Measurements from ENCODE around the gene SLC40A1. TPM values are rescaled to one million over a fixed set of nuclear protein-coding genes. Genes with fewer than 3 reads are reported as not detected.

The SLC40A1 gene
- total RNA-seq, 1 experiment from 2014 or later = not detected

GRCh38 chr2:189552334-189552990 is 28.1 kb downstream of the SLC40A1 start:
- Histone ChIP-seq H3K56ac (ENCODE audit: insufficient read length, low read depth, low read length) (no peak overlapping the region), H2BK120ac (ENCODE audit: low read depth, low read length, poor library complexity, severe bottlenecking) (no peak overlapping the region), H2AK5ac (ENCODE audit: insufficient read length, low read length) (no peak overlapping the region), H2BK20ac (ENCODE audit: low read depth, low read length, poor library complexity, severe bottlenecking) (no peak overlapping the region), H2BK15ac (ENCODE audit: low read depth, low read length) (no peak overlapping the region), H2BK5ac (ENCODE audit: insufficient read length, low read length) (no peak overlapping the region), H3K18ac (ENCODE audit: insufficient read length, low read depth, low read length) (no peak overlapping the region), H4K20me1 (ENCODE audit: control insufficient read depth, insufficient read depth, insufficient read length) (no peaks in the 10 kb centered on the region), H3K4ac (ENCODE audit: low read depth, low read length) (no peak overlapping the region), H3K23ac (ENCODE audit: insufficient read length, low read depth, low read length) (no peak overlapping the region), H4K5ac (ENCODE audit: insufficient read length, low read depth, low read length) (no peak overlapping the region), H4K8ac (replicated peaks; ENCODE audit: insufficient read length, low read depth, low read length) (no peak overlapping the region), H3K4me1 (ENCODE audit: insufficient read depth, low read length) (no peaks in the 10 kb centered on the region), H3K23me2 (ENCODE audit: insufficient read length, low read depth, low read length, poor library complexity, severe bottlenecking) (no peaks in the 10 kb centered on the region), H3K4me2 (ENCODE audit: insufficient read depth, insufficient read length, low read length) (no peak overlapping the region), H3K27me3 (ENCODE audit: insufficient read depth, low read length) (no peaks in the 10 kb centered on the region), H2BK12ac (ENCODE audit: insufficient read length, low read depth, low read length) (no peak overlapping the region), H3T11ph (ENCODE audit: low read length) (no peak overlapping the region), H4K91ac (ENCODE audit: insufficient read length, low read depth, low read length) (no peak overlapping the region), H3K79me1 (ENCODE audit: insufficient read depth, low read depth, low read length, poor library complexity, severe bottlenecking) (no peaks in the 10 kb centered on the region), H3K14ac (ENCODE audit: insufficient read depth, low read length) (no peak overlapping the region), H3K27ac (ENCODE audit: insufficient read length, low read depth, low read length) (no peak overlapping the region), H2AFZ (ENCODE audit: low read length) (no peak overlapping the region), H3K9ac (ENCODE audit: extremely low read depth, insufficient read length, low read length) (no peak overlapping the region), H3K9me3 (ENCODE audit: control insufficient read depth, low read depth, low read length) (no peaks in the 10 kb centered on the region), H3K79me2 (ENCODE audit: insufficient read depth, low read length) (no peaks in the 10 kb centered on the region)
- no CpG with 5 or more reads among the region's 6 CpGs for WGBS (ENCODE audit: extremely low coverage, insufficient read length, low lambda C conversion rate)
- Mint-ChIP-seq H3K4me1 (peaks cover 6 to 11% of the 10 kb centered on the region in 2 experiments), H3K27ac (no peak overlapping the region), H3K36me3 (ENCODE audit: insufficient read depth in 1 of 3, low read depth in 3 of 3) (no peaks in the 10 kb centered on the region), H3K4me3 (no peak overlapping the region), H3K9me3 (no peaks in the 10 kb centered on the region), H3K27me3 (ENCODE audit: low read depth) (no peaks in the 10 kb centered on the region; the same call in 1 of the 2 replicates)
- TF ChIP-seq, protein P1, sequence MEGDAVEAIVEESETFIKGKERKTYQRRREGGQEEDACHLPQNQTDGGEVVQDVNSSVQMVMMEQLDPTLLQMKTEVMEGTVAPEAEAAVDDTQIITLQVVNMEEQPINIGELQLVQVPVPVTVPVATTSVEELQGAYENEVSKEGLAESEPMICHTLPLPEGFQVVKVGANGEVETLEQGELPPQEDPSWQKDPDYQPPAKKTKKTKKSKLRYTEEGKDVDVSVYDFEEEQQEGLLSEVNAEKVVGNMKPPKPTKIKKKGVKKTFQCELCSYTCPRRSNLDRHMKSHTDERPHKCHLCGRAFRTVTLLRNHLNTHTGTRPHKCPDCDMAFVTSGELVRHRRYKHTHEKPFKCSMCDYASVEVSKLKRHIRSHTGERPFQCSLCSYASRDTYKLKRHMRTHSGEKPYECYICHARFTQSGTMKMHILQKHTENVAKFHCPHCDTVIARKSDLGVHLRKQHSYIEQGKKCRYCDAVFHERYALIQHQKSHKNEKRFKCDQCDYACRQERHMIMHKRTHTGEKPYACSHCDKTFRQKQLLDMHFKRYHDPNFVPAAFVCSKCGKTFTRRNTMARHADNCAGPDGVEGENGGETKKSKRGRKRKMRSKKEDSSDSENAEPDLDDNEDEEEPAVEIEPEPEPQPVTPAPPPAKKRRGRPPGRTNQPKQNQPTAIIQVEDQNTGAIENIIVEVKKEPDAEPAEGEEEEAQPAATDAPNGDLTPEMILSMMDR (conservative IDR thresholded peaks at IDR 0.05) = no peak
- DNase-seq = no peak
